Fibroblast of villous mesenchyme (primary cell): Measurements from ENCODE around the gene USP11. TPM values are rescaled to one million over a fixed set of nuclear protein-coding genes. Genes with fewer than 3 reads are reported as not detected.

Experiments
- DNase-seq: peaks from one replicate; pipeline ENCODE4 v3.0.0-alpha.2; 2010; ENCODE audit warnings: low read depth
- H3K4me3 ChIP-seq: 2 replicates; pipeline ENCODE4 v1.5.1; 2011; ENCODE audit warnings: low read depth, mild to moderate bottlenecking, low read length
- CTCF ChIP-seq: IDR thresholded peaks from 2 replicates; pipeline ENCODE4 v1.5.1; 2012; ENCODE audit warnings: low read depth, mild to moderate bottlenecking, low read length; ENCODE audit not compliant: insufficient read depth
- total RNA-seq: library from RNA; depleted of rRNA; stranded (reverse); fragments of >200 nt; gene quantifications from 2 replicates; pipeline ENCODE4 v1.2.3, GENCODE V29; 2012

Gene USP11
- total RNA-seq, 1 donor, result 48.4 TPM

- no peak overlapping the region for H3K4me3 ChIP-seq
- no peak for TF ChIP-seq CTCF
- no peak for DNase-seq
Observed at GRCh38 chrX:47223476-47224250, 9.1 kb upstream of the USP11 start.

- no peak for DNase-seq
- no peak overlapping the region for H3K4me3 ChIP-seq
- TF ChIP-seq CTCF, result no peak
Observed at GRCh38 chrX:47224266-47224895, 8.4 kb upstream of the USP11 start.

- no peak for TF ChIP-seq CTCF
- no peak overlapping the region for H3K4me3 ChIP-seq
- DNase-seq, result no peak
Observed at GRCh38 chrX:47224896-47225290, 7.9 kb upstream of the USP11 start.

- H3K4me3 ChIP-seq, result no peak overlapping the region
- DNase-seq, result no peak
- TF ChIP-seq CTCF, result no peak
Observed at GRCh38 chrX:47226071-47226470, 6.7 kb upstream of the USP11 start.

GRCh38 chrX:47226531-47227333, 6.1 kb upstream of the USP11 start:
- no peak overlapping the region for H3K4me3 ChIP-seq
- DNase-seq, result no peak
- no peak for TF ChIP-seq CTCF

GRCh38 chrX:47227334-47227583, 5.5 kb upstream of the USP11 start:
- no peak overlapping the region for H3K4me3 ChIP-seq
- DNase-seq, result no peak
- TF ChIP-seq CTCF, result no peak
